GM12801 (cell line): ENCODE results near the gene C1QL1.

Experiments
- TF ChIP-seq, protein P1 (sequence below): IDR thresholded peaks from one replicate; pipeline ENCODE4 v1.5.1; 2011; ENCODE audit warnings: control low read depth; ENCODE audit not compliant: insufficient read length; ENCODE audit errors: extremely low read depth

The C1QL1 gene

GRCh38 chr17:44919411-44919810, 48.7 kb downstream of the C1QL1 start:
- TF ChIP-seq, protein P1, sequence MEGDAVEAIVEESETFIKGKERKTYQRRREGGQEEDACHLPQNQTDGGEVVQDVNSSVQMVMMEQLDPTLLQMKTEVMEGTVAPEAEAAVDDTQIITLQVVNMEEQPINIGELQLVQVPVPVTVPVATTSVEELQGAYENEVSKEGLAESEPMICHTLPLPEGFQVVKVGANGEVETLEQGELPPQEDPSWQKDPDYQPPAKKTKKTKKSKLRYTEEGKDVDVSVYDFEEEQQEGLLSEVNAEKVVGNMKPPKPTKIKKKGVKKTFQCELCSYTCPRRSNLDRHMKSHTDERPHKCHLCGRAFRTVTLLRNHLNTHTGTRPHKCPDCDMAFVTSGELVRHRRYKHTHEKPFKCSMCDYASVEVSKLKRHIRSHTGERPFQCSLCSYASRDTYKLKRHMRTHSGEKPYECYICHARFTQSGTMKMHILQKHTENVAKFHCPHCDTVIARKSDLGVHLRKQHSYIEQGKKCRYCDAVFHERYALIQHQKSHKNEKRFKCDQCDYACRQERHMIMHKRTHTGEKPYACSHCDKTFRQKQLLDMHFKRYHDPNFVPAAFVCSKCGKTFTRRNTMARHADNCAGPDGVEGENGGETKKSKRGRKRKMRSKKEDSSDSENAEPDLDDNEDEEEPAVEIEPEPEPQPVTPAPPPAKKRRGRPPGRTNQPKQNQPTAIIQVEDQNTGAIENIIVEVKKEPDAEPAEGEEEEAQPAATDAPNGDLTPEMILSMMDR: no peak

DNA sequence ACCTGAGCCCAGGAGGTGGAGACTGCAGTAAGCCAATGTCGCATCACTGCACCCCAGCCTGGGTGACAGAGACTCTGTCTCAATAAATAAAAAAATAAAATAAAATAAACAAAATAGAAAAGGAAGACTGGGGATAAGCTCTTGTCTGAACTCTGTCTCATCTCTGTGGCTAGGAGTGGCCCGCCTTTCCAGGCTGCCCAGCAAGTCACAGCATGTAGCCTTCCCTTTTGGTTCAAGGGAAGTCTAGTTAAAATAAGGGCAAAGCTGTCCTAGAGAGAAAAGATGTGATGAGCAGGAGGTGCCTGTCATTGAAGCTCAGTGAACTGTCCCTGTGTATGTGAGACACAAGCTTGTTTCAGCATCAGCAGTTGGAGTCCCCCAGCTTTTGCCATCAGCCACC, 50.1 kb downstream of the C1QL1 start:
- TF ChIP-seq, protein P1: no peak

DNA sequence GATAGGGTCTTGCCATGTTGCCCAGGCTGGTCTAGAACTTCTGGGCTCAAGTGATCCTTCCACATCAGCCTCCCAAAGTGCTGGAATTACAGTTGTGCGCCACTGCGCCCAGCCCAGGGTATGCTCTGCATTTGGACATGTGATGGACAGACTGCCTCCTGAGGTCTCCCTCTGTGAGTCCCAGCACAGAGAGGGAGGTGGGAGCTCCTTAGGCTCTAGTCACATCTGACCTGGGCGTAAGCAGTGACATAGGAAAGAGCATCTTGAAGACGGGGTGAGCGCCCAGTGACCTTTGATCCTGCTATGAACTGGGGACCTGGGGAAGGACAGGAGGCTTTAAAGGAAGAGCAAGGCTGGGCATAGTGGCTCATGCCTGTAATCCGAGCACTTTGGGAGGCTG, 50.6 kb downstream of the C1QL1 start:
- TF ChIP-seq, protein P1: no peak

DNA sequence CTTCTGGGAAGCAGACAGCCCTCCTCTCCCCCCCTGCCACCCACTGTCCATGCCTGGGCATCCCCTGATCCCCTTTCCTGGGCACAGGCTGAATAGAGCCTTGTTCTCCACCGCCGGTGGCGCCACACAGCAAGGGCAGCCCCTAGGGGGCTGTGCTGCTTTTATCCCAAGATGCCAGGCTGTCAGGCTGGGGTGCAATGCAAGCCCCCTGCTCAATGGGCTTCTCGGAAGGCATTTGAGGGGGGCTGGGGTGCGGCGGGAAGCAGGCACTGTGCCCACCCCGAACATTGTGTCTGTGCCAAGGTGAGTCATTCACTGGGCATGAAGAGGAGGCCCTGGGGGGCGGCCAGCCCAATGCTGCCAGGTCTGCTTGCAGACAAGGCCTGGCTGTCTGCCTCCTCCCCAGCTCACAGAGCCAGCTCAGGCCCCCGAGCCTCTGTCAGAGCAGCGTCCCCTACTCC, 51.3 kb downstream of the C1QL1 start:
- TF ChIP-seq, protein P1: no peak

- TF ChIP-seq, protein P1: no peak
Observed at GRCh38 chr17:44915862-44916780, 52.0 kb downstream of the C1QL1 start.

DNA sequence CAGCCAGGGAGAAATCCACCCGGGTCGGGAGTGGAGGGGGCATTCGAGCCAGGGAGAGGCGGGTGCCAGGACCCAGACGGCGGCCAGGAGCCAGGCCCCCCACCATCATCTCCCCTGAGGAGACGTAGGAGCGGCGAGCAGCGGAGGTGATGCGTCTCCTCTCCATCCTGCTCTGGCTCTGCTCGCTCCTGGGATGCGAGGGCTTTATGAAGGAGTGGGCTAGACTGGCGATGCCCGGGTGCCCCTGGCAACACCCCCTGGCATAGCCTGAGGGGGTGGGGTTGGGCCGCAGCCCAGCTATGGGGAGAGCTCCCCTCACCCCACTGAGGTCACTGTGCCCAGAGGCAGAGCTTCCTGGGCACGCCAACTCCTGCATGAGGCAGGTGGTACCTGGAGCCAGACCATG, 52.8 kb downstream of the C1QL1 start, which contains the start of gene GFAP:
TSS of gene GFAP (minus strand) at position 180 of the 406 bp plus-strand sequence. CDS start at position 166, 14 bp downstream.
- TF ChIP-seq, protein P1: no peak

DNA sequence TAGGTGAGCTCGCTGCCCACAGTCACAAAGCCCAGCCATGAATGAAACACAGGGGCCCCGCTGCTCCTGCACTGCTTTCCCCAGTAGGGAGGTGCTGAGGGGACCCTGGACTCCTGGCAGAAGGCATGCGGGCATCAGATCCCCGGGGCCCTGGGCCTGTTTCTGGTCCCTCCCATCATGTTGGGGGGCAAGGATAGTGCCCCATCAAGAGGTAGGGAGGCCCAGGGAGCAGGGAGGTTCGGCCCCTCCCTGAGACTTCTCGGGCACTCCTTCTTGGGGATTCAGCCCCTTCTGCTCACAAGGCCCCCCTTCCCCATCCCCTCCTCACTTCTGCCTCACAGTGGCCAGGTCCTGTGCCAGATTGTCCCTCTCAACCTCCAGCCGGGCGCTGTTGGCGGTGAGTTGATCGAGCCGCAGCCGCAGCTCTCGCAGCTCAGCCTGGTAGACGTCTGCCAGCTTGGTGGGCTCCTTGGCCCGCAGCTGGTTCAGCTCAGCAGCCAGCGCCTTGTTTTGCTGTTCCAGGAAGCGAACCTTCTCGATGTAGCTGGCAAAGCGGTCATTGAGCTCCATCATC, 53.3 kb downstream of the C1QL1 start:
- TF ChIP-seq, protein P1: no peak
